Measurements from ENCODE around the gene GTF3C1. TPM values are rescaled to one million over a fixed set of nuclear protein-coding genes. Genes with fewer than 3 reads are reported as not detected.
"Not testable (repeated sequence)": the region's sequence is repeated elsewhere in the genome, so short reads cannot be mapped to it uniquely, and the experiment has no call there.

Gene GTF3C1
- total RNA-seq, 6 experiments from 2014 or later, result 66.6 to 86.1 (median 80.3) TPM

DNA sequence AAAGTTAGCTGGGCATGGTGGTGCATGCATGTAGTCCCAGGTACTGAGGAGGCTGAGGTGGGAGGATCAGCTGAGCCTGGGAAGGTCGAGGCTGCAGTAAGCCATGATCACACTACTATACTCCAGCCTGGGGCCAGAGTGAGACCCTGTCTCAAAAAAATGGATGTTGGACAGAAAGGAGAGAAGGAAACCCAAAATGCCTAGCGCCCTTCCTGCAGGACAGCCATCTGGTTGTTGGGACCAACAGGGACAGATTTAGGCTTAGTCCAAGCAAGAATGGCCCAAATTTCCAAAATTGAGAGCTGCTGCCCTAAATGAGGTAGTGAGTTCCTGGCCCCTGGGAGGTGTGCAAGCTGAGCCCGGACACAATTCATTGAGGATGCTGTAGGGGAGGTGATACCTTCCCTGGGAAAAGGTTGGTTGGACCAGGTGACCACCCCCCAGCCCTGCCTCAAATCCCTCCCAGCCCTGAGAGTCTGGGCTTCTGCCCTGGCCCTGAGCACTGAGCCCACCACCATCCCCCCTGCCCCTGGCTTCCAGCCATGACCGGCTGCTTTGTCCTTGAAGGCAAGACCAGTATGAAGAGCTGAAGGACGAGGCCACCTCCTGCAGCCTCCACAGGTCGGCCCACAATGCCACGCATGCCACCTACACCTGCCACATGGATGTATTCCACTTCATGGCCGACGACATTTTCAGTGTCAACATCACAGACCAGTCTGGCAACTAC lies 112.6 kb downstream of the GTF3C1 start:
- peaks cover 16% of the 10 kb centered on the region for H3K4me1 Mint-ChIP-seq (ENCODE audit: low read depth)
- no peak overlapping the region for H3K27ac Mint-ChIP-seq
- H3K27me3 Mint-ChIP-seq (ENCODE audit: insufficient read depth), result no peaks in the 10 kb centered on the region
- no peak for DNase-seq
- H3K9me3 Mint-ChIP-seq, result no peaks in the 10 kb centered on the region
- H3K4me3 Mint-ChIP-seq, result no peak overlapping the region
- H3K36me3 Mint-ChIP-seq (ENCODE audit: low read depth), result no peaks in the 10 kb centered on the region
- no peak for TF ChIP-seq CTCF (IDR thresholded peaks at IDR 0.05)

GRCh38 chr16:27436065-27436464 lies 113.6 kb downstream of the GTF3C1 start:
- H3K9me3 Mint-ChIP-seq, result no peaks in the 10 kb centered on the region
- no peaks in the 10 kb centered on the region for H3K36me3 Mint-ChIP-seq (ENCODE audit: low read depth)
- H3K27ac Mint-ChIP-seq, result no peak overlapping the region
- no peak for TF ChIP-seq CTCF (IDR thresholded peaks at IDR 0.05)
- DNase-seq, result no peak
- peaks cover 2% of the 10 kb centered on the region; the same call in 1 of the 2 replicates for H3K27me3 Mint-ChIP-seq (ENCODE audit: insufficient read depth)
- no peak overlapping the region for H3K4me3 Mint-ChIP-seq
- H3K4me1 Mint-ChIP-seq (ENCODE audit: low read depth), result peaks cover 24% of the 10 kb centered on the region

- not testable (repeated sequence) for H3K4me3 Mint-ChIP-seq; H3K9me3 Mint-ChIP-seq; H3K36me3 Mint-ChIP-seq (ENCODE audit: low read depth); H3K27me3 Mint-ChIP-seq (ENCODE audit: insufficient read depth); H3K27ac Mint-ChIP-seq; DNase-seq
- peaks cover 30% of the 10 kb centered on the region for H3K4me1 Mint-ChIP-seq (ENCODE audit: low read depth)
Observed at GRCh38 chr16:27435146-27435545, 114.6 kb downstream of the GTF3C1 start.

- no peak for DNase-seq
- no peak for TF ChIP-seq CTCF (IDR thresholded peaks at IDR 0.05)
- H3K27me3 Mint-ChIP-seq (ENCODE audit: insufficient read depth), result peaks cover 4% of the 10 kb centered on the region; the same call in 1 of the 2 replicates
- no peaks in the 10 kb centered on the region for H3K36me3 Mint-ChIP-seq (ENCODE audit: low read depth)
- no peak overlapping the region for H3K4me3 Mint-ChIP-seq
- peaks cover 30% of the 10 kb centered on the region for H3K4me1 Mint-ChIP-seq (ENCODE audit: low read depth)
- H3K27ac Mint-ChIP-seq, result no peak overlapping the region
- H3K9me3 Mint-ChIP-seq, result no peaks in the 10 kb centered on the region
Observed at GRCh38 chr16:27434141-27435051, 115.3 kb downstream of the GTF3C1 start.

DNA sequence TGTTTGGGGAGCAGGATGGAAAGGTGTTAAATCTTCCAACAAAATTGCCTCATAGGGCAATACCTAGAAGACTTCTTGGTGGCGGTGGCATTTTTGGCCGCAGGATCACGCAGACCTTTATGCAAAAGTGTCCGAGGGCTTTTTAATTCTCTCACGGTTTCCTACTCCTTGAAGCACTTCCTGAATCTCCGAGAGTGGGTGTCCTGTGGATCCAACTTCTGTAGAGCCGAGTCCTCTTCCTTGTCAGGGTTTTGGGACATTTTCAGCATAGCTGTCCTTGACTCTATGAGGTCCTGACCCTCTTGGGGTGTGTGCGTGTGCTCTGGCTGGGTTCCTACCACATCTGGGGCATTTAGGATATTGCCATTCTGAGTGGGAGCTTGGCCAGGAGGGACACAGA lies 116.1 kb downstream of the GTF3C1 start:
- TF ChIP-seq CTCF (IDR thresholded peaks at IDR 0.05), result no peak
- H3K9me3 Mint-ChIP-seq, result no peaks in the 10 kb centered on the region
- peaks cover 30% of the 10 kb centered on the region for H3K4me1 Mint-ChIP-seq (ENCODE audit: low read depth)
- H3K27me3 Mint-ChIP-seq (ENCODE audit: insufficient read depth), result peaks cover 4% of the 10 kb centered on the region; the same call in 1 of the 2 replicates
- H3K27ac Mint-ChIP-seq, result no peak overlapping the region
- no peaks in the 10 kb centered on the region for H3K36me3 Mint-ChIP-seq (ENCODE audit: low read depth)
- DNase-seq, result no peak
- H3K4me3 Mint-ChIP-seq, result no peak overlapping the region

- peaks cover 30% of the 10 kb centered on the region for H3K4me1 Mint-ChIP-seq (ENCODE audit: low read depth)
- not testable (repeated sequence) for H3K9me3 Mint-ChIP-seq; DNase-seq; H3K4me3 Mint-ChIP-seq; H3K27me3 Mint-ChIP-seq (ENCODE audit: insufficient read depth); H3K36me3 Mint-ChIP-seq (ENCODE audit: low read depth); H3K27ac Mint-ChIP-seq
Observed at GRCh38 chr16:27433191-27433590, 116.5 kb downstream of the GTF3C1 start.
